RWPE1 (cell line): ENCODE measurements around the gene SLC4A2.

Experiments used
- CTCF ChIA-PET: fragments of 350-600 bp; sonication (Branson Sonifier 250); formaldehyde crosslinking; extraction: SDS; loops from one replicate; lab custom pipeline; 2021; lab: Yijun Ruan, JAX
- POLR2A ChIA-PET: fragments of 400-600 bp; formaldehyde crosslinking; extraction: SDS; loops from one replicate; lab custom pipeline; 2020; ENCODE audit warnings: antibody characterized with exemption; ENCODE audit not compliant: low non-redundant PET; lab: Yijun Ruan, JAX
- DNase-seq: peaks from one replicate; pipeline ENCODE4 v3.0.0; 2012; ENCODE audit warnings: low spot score
- H3K27ac ChIP-seq: fragments of 450-650 bp; 2 replicates; pipeline ENCODE4 v1.5.1; 2017
- TF ChIP-seq, protein P1 (sequence below): fragments of 450-650 bp; conservative IDR thresholded peaks from 2 replicates; pipeline ENCODE4 v1.5.1; 2017; ENCODE audit warnings: low read depth, mild to moderate bottlenecking

The SLC4A2 gene

GRCh38 chr7:151012911-151013347 lies 46.5 kb upstream of the SLC4A2 start:
- H3K27ac ChIP-seq: no peak overlapping the region
- ChIA-PET CTCF (interaction anchor here (0.9 to 1.1 kb wide), 2 partner anchors 9 to 98 kb away, joined by 3 read pairs; no protein-coding TSS in a partner anchor), POLR2A (no interaction called here)
- DNase-seq: peak; percentile 31
- TF ChIP-seq, protein P1, sequence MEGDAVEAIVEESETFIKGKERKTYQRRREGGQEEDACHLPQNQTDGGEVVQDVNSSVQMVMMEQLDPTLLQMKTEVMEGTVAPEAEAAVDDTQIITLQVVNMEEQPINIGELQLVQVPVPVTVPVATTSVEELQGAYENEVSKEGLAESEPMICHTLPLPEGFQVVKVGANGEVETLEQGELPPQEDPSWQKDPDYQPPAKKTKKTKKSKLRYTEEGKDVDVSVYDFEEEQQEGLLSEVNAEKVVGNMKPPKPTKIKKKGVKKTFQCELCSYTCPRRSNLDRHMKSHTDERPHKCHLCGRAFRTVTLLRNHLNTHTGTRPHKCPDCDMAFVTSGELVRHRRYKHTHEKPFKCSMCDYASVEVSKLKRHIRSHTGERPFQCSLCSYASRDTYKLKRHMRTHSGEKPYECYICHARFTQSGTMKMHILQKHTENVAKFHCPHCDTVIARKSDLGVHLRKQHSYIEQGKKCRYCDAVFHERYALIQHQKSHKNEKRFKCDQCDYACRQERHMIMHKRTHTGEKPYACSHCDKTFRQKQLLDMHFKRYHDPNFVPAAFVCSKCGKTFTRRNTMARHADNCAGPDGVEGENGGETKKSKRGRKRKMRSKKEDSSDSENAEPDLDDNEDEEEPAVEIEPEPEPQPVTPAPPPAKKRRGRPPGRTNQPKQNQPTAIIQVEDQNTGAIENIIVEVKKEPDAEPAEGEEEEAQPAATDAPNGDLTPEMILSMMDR: peak; percentile 77

GRCh38 chr7:151013356-151013732 lies 46.0 kb upstream of the SLC4A2 start:
- CTCF ChIA-PET: no interaction called here
- POLR2A ChIA-PET: no interaction called here

GRCh38 chr7:151013733-151014497 lies 45.5 kb upstream of the SLC4A2 start:
- POLR2A ChIA-PET: no interaction called here
- no peak for DNase-seq
- CTCF ChIA-PET: interaction anchor here (0.6 kb wide), 1 partner anchor 54 kb away, joined by 4 read pairs; no protein-coding TSS in a partner anchor

More at GRCh38 chr7:151013356-151013732, 46.0 kb upstream of the SLC4A2 start:
- no peak overlapping the region for H3K27ac ChIP-seq
- TF ChIP-seq, protein P1: no peak
- no peak for DNase-seq

DNA sequence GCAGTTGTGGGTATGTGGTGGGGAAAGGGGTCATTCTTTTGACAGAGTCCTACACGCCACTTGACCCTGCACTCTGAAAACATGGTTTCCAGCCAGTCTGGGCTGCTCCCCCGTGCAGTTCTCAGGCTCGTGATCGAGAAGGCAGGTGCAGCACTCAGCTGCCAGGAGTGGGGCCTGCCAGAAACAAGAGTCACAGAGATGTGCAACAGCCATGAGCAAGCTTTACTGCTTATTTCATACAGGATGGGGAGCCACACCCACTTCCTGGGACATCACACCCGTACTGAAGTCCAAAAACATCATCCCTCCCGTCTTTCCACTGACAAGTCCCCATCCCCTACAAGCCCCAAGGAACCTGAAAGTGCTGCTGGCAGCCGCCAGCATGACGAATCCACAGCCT lies 44.4 kb upstream of the SLC4A2 start:
- peak; percentile 61 for DNase-seq
- ChIA-PET POLR2A (no interaction called here), CTCF (no interaction called here)
- H3K27ac ChIP-seq: peak overlapping the region; percentile 14
- TF ChIP-seq, protein P1: no peak

More at GRCh38 chr7:151013733-151014497, 45.5 kb upstream of the SLC4A2 start:
- no peak overlapping the region for H3K27ac ChIP-seq
- TF ChIP-seq, protein P1: peak; percentile 29; the same call in 1 of the 2 replicates

DNA sequence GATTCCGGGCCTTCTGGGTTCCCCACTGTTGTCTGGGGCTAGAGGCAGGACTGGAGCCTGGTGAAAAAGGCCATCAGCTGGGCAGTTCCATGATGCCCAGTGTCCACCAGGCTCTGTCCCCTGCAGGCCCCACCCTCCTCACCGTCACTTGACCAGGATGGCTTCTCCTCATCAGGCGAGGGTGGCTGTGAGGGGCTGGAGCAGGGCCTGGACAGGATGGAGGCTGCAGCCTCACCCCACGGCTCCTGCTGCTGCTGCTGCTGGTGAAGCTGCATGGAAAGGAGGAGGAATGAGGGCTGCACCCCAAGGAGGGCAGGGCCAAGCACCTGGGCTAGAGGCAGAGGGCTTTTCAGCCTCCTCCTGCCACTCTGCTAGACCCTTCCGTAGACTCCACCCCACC lies 43.4 kb upstream of the SLC4A2 start:
- H3K27ac ChIP-seq: no peak overlapping the region
- POLR2A ChIA-PET: no interaction called here
- TF ChIP-seq, protein P1: no peak
- CTCF ChIA-PET: interaction anchor here (1.2 kb wide), 1 partner anchor 16 kb away, joined by 5 read pairs; no protein-coding TSS in a partner anchor
- DNase-seq: no peak

DNA sequence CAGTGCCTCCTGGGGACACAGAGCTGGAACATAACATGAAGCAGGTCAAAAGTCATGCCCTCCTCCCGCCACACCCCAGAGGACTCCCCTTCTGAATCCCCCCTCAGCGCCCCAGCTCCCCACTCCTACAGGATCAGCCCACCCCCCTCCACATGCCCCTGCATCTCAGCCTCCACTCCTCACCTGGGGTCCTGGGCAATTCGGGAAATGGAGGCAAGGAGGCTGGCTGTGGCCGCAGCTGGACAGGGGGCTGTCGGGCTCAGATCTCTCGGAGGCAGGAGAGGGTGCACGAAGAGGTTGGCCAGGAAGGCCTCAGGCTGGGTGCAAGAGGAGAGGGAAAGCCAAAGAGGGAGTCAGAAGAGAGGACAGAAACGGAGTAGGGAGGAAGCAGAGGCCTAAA lies 42.9 kb upstream of the SLC4A2 start:
- CTCF ChIA-PET: interaction anchor here (1.2 kb wide), 1 partner anchor 15 kb away, joined by 5 read pairs; no protein-coding TSS in a partner anchor
- no peak for DNase-seq
- H3K27ac ChIP-seq: no peak overlapping the region
- TF ChIP-seq, protein P1: no peak
- POLR2A ChIA-PET: no interaction called here
